GM12878 (cell line): ENCODE measurements around the gene SSR1. TPM values are rescaled to one million over a fixed set of nuclear protein-coding genes. Genes with fewer than 3 reads are reported as not detected.

ENCODE experiments used
- ATAC-seq: fragments of 200-7000 bp; cut with Tn5 transposase; 3 replicates; pipeline ENCODE4 v1.9.1; 2020; ENCODE audit warnings: mild to moderate bottlenecking, moderate library complexity
- BruUV-seq: library from RNA; stranded (reverse); fragments of 400-500 nt; replicated peaks from 2 replicates; lab custom pipeline; 2021; lab: Mats Ljungman, UMichigan
- CTCF ChIA-PET: fragments of 300-600 bp; sonication (Branson Sonifier 250); formaldehyde crosslinking; extraction: SDS; loops from one replicate; lab custom pipeline; 2021; ENCODE audit warnings: inconsistent platforms; lab: Yijun Ruan, JAX
- POLR2A ChIA-PET: fragments of 350-600 bp; formaldehyde crosslinking; extraction: SDS; loops from one replicate; lab custom pipeline; 2021; ENCODE audit warnings: inconsistent platforms; lab: Charles Lee
- RAD21 ChIA-PET: fragments of 300-600 bp; sonication (Branson Sonifier 250); formaldehyde crosslinking; loops from one replicate; lab custom pipeline; 2023; ENCODE audit warnings: antibody characterized with exemption; ENCODE audit not compliant: unreplicated experiment; lab: Charles Lee
- SMC1A ChIA-PET: fragments of 300-600 bp; sonication (Branson Sonifier 250); formaldehyde crosslinking; loops from one replicate; lab custom pipeline; 2023; ENCODE audit not compliant: unreplicated experiment, uncharacterized antibody; lab: Charles Lee
- DNase-seq: peaks from one replicate; pipeline ENCODE4 v3.0.0-alpha.2; 2011; ENCODE audit warnings: low read depth, low spot score
- FAIRE-seq: peaks from 3 replicates; lab custom pipeline; 2011; peaks lifted over from hg19 to GRCh38; lab: Jason Lieb, UNC
- H2AFZ ChIP-seq: 2 replicates; pipeline ENCODE4 v1.6.0; 2011; ENCODE audit warnings: low read depth, low read length, control low read depth; ENCODE audit not compliant: control insufficient read depth
- H3K27ac ChIP-seq: 2 replicates; pipeline ENCODE4 v1.5.1; 2011; ENCODE audit warnings: control low read depth; ENCODE audit not compliant: control insufficient read depth, insufficient read depth
- H3K27me3 ChIP-seq, 2 experiments: replicated peaks in 1 of 2; 2 replicates each; pipeline versions ENCODE4 v1.6.0 to v1.6.1; 2011; ENCODE audit warnings: low read length in 1 of 2; ENCODE audit not compliant: control insufficient read depth in 2 of 2, insufficient read depth in 2 of 2
- H3K36me3 ChIP-seq, 2 experiments: 2 replicates each; pipeline ENCODE4 v1.5.1; 2011; ENCODE audit warnings: low read length in 1 of 2; ENCODE audit not compliant: control insufficient read depth in 2 of 2, insufficient read depth in 2 of 2
- H3K4me1 ChIP-seq: 2 replicates; pipeline ENCODE4 v1.6.1; 2011; ENCODE audit warnings: mild to moderate bottlenecking, low read length, moderate library complexity, mixed read lengths; ENCODE audit not compliant: control insufficient read depth, insufficient read depth
- H3K4me2 ChIP-seq: 2 replicates; pipeline ENCODE4 v1.6.0; 2011; ENCODE audit warnings: control low read depth; ENCODE audit not compliant: control insufficient read depth, insufficient read depth
- H3K4me3 ChIP-seq: fragments of 200-600 bp; sonication (generic); 2 replicates; pipeline ENCODE4 v1.5.1; 2016
- H3K79me2 ChIP-seq: 2 replicates; pipeline ENCODE4 v1.6.0; 2011; ENCODE audit warnings: low read length; ENCODE audit not compliant: control insufficient read depth, insufficient read depth
- H3K9ac ChIP-seq: 2 replicates; pipeline ENCODE4 v1.8.0; 2011; ENCODE audit warnings: low read length, control low read depth, mixed read lengths; ENCODE audit not compliant: control insufficient read depth, insufficient read depth
- H3K9me3 ChIP-seq: replicated peaks from 3 replicates; pipeline ENCODE4 v1.5.1; 2011; ENCODE audit warnings: mild to moderate bottlenecking, low read length; ENCODE audit not compliant: control insufficient read depth, insufficient read depth
- H4K20me1 ChIP-seq: 2 replicates; pipeline ENCODE4 v1.6.0; 2011; ENCODE audit not compliant: control insufficient read depth, insufficient read depth
- BCLAF1 ChIP-seq: fragments of 450-650 bp; IDR thresholded peaks from 2 replicates; pipeline ENCODE4 v1.6.1; 2017; ENCODE audit warnings: antibody characterized with exemption, mild to moderate bottlenecking, moderate library complexity
- CREB1 ChIP-seq: IDR thresholded peaks from 2 replicates; pipeline ENCODE4 v1.6.1; 2012; ENCODE audit warnings: low read depth, mild to moderate bottlenecking, inconsistent platforms
- ETV6 ChIP-seq, 2 experiments: fragments of 450-650 bp in 1 of 2; IDR thresholded peaks in 1 of 2; conservative IDR thresholded peaks in 1 of 2; 2 replicates each; pipeline ENCODE4 v1.6.1; 2014; ENCODE audit warnings: antibody characterized with exemption in 1 of 2, borderline replicate concordance in 1 of 2, low read depth in 1 of 2, mild to moderate bottlenecking in 1 of 2, moderate library complexity in 1 of 2
- HSF1 ChIP-seq: fragments of 150-350 bp; IDR thresholded peaks from 2 replicates; pipeline ENCODE4 v1.6.1; 2014; ENCODE audit warnings: mild to moderate bottlenecking, low read depth, low read length
- NR2C1 ChIP-seq: fragments of 450-650 bp; IDR thresholded peaks from 2 replicates; pipeline ENCODE4 v1.6.1; 2017; ENCODE audit warnings: antibody characterized with exemption, mild to moderate bottlenecking, moderate library complexity
- NR2F1 ChIP-seq: fragments of 450-650 bp; conservative IDR thresholded peaks from 2 replicates; pipeline ENCODE4 v1.6.1; 2017; ENCODE audit warnings: mild to moderate bottlenecking
- RELA ChIP-seq: fragments of 450-650 bp; IDR thresholded peaks from 2 replicates; pipeline ENCODE4 v1.8.0; 2014; ENCODE audit warnings: borderline replicate concordance; ENCODE audit not compliant: partially characterized antibody
- WRNIP1 ChIP-seq: IDR thresholded peaks from 2 replicates; pipeline ENCODE4 v1.6.1; 2011; ENCODE audit warnings: low read depth, low read length, improper control_type of control experiment, borderline replicate concordance
- WGBS: methylation state at CpG from one replicate; pipeline ENCODE4 v1.1.6; 2016; ENCODE audit warnings: low lambda C conversion rate; ENCODE audit not compliant: insufficient replicate concordance, insufficient coverage; ENCODE audit errors: missing lambda C conversion rate; 5-methylcytosine and 5-hydroxymethylcytosine counted together
- in situ Hi-C: fragments of 300-500 bp; cut with MboI; formaldehyde crosslinking; loops from 9 replicates; pipeline ENCODE4 v1.14.3; 2018; ENCODE audit warnings: mixed read lengths
- intact Hi-C: fragments of 100-400 bp; cut with micrococcal nuclease; formaldehyde crosslinking; loops from one replicate; pipeline ENCODE4 v1.14.2; 2022; ENCODE audit not compliant: unreplicated experiment
- polyA plus RNA-seq, 11 experiments: library from polyadenylated mRNA; depleted of rRNA in 4 of 11; unstranded in 6 of 11; stranded (reverse) in 5 of 11; fragments of >200 nt; fragmentation: Nextera tagmentation in 4 of 11; fragmentation: Illumina TruSeq in 1 of 11; extraction: Ambion mirVana in 4 of 11; extraction: Trizol in 1 of 11; gene quantifications; 1 replicate in 1 of 11; 2 replicates in 10 of 11; pipeline versions ENCODE4 v1.2.1 to v1.2.3, GENCODE V29; 2011 to 2016; ENCODE audit warnings: inconsistent platforms in 2 of 11, missing spikeins in 2 of 11, low read depth in 1 of 11
- total RNA-seq, 4 experiments: library from RNA; depleted of rRNA in 3 of 4; stranded (reverse); fragments of >200 nt in 3 of 4; fragmentation: Illumina TruSeq in 1 of 4; extraction: Trizol in 1 of 4; gene quantifications; 2 replicates each; pipeline versions ENCODE4 v1.2.1 to v1.2.3, GENCODE V29; 2013 to 2021
- TF ChIP-seq, protein P1 (sequence below): fragments of 450-650 bp; formaldehyde crosslinking; IDR thresholded peaks from 2 replicates; pipeline ENCODE4 v1.4.0; 2022; ENCODE audit warnings: mild to moderate bottlenecking, moderate library complexity

SSR1 gene
- total and polyA plus RNA-seq, 10 of the 15 experiments (the other 5 are each of a cell fraction or from before 2014, with no cell fraction given) = 42.0 to 209 (median 128) TPM

DNA sequence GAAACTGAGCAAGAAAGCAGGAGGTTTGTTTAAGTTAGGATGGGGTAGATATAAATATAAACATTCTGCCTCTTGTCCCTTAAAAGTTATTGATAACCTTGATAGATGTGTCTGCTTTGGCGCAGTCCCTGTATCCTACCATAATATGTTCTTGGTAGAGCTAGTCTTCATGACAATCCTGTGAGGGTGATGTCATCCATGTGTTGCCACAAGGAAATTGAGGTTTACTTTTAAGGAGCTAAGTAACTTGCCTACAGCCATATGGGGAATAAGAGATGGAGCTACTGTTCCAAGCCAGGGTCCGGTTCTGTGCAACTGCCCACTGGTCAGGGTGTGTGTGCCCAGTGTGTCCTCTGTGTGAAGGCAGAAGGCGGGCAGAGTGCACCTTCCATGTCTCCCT is 78.5 kb downstream of the SSR1 start (continued):
- no peak for TF ChIP-seq HSF1

GRCh38 chr6:7232351-7232750 is 80.6 kb downstream of the SSR1 start:
- CTCF ChIA-PET = interaction anchor here (0.8 to 1.4 kb wide), 2 partner anchors 14 to 24 kb away, joined by 3 read pairs; no protein-coding TSS in a partner anchor
- in situ Hi-C loops = no loop called here
- SMC1A ChIA-PET = interaction anchor here (1.3 to 1.6 kb wide), 3 partner anchors 40 to 80 kb away, joined by 3 to 4 read pairs (median 4); no protein-coding TSS in a partner anchor
- no peak for TF ChIP-seq CREB1
- no peak for TF ChIP-seq WRNIP1
- no peak for TF ChIP-seq NR2C1
- TF ChIP-seq RELA = no peak
- TF ChIP-seq BCLAF1 = no peak
- TF ChIP-seq NR2F1 = no peak
- TF ChIP-seq, protein P1, sequence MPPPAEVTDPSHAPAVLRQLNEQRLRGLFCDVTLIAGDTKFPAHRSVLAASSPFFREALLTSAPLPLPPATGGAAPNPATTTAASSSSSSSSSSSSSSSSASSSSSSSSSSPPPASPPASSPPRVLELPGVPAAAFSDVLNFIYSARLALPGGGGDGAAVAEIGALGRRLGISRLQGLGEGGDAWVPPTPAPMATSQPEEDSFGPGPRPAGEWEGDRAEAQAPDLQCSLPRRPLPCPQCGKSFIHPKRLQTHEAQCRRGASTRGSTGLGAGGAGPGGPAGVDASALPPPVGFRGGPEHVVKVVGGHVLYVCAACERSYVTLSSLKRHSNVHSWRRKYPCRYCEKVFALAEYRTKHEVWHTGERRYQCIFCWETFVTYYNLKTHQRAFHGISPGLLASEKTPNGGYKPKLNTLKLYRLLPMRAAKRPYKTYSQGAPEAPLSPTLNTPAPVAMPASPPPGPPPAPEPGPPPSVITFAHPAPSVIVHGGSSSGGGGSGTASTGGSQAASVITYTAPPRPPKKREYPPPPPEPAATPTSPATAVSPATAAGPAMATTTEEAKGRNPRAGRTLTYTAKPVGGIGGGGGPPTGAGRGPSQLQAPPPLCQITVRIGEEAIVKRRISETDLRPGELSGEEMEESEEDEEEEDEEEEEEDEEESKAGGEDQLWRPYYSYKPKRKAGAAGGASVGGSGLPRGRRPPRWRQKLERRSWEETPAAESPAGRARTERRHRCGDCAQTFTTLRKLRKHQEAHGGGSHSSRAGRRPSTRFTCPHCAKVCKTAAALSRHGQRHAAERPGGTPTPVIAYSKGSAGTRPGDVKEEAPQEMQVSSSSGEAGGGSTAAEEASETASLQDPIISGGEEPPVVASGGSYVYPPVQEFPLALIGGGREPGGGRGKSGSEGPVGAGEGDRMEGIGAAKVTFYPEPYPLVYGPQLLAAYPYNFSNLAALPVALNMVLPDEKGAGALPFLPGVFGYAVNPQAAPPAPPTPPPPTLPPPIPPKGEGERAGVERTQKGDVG (CRISPR knock-in tag) = no peak
- TF ChIP-seq ETV6 (conservative IDR thresholded peaks at IDR 0.05 in 1 of 2, IDR thresholded peaks at IDR 0.05 in 1 of 2; ENCODE audit: borderline replicate concordance in 1 of 2, low read depth in 1 of 2) = no peak
- RAD21 ChIA-PET = no interaction called here
- WGBS = 98% methylated on average over 2 of the region's 2 CpGs
- ATAC-seq (no peak), FAIRE-seq (no peak), DNase-seq (no peak)
- no peak overlapping the region for H3K9ac ChIP-seq
- H3K4me1 ChIP-seq = peaks cover 38% of the 10 kb centered on the region
- no peaks in the 10 kb centered on the region; the same call in 2 of the 3 replicates for H3K9me3 ChIP-seq
- POLR2A ChIA-PET = interaction anchor here (0.5 kb wide), 1 partner anchor 36 kb away, joined by 6 read pairs; no protein-coding TSS in a partner anchor
- H3K4me3 ChIP-seq = no peak overlapping the region
- H4K20me1 ChIP-seq = no peaks in the 10 kb centered on the region
- H2AFZ ChIP-seq = no peak overlapping the region
- no peak overlapping the region for H3K4me2 ChIP-seq
- H3K79me2 ChIP-seq = peaks cover 22% of the 10 kb centered on the region
- no peaks in the 10 kb centered on the region for H3K27me3 ChIP-seq
- H3K27ac ChIP-seq = no peak overlapping the region
- BruUV-seq = no TSS peak
- H3K36me3 ChIP-seq = peaks cover 30 to 32% of the 10 kb centered on the region in 2 experiments; a peak in 3 of 4 replicates
- intact Hi-C loops = no loop called here
